ENCODE measurements around the gene ASRGL1.
"Not testable (repeated sequence)": the region's sequence is repeated elsewhere in the genome, so short reads cannot be mapped to it uniquely, and the experiment has no call there.

The ASRGL1 gene

DNA sequence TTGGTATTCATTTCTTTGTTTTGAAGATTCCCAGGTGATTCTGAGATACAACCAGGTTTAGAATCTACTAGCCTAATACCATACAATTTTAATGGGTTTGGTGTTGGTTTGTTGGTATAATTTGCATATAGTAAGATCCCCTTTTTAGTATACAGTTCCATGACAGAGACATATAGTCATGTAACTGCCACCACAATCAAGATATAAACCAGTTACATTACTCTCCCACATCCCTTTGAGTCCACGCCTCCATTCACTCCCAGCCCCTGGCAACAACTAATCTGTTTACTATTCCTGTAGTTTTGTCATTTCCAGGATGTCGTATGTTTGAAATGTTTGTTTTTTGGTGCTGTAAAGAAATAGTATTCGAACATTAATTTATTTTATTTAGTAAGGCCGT lies 4.3 kb downstream of the ASRGL1 start:
- TF ChIP-seq Cebpa-rat (IDR thresholded peaks at IDR 0.05): no peak
- Histone ChIP-seq H3K27ac (peak overlapping the region in 3 of 11 experiments; percentile 16 to 92 (median 88); a peak in 3 of 22 replicates), H3K4me3 (no peak overlapping the region)

DNA sequence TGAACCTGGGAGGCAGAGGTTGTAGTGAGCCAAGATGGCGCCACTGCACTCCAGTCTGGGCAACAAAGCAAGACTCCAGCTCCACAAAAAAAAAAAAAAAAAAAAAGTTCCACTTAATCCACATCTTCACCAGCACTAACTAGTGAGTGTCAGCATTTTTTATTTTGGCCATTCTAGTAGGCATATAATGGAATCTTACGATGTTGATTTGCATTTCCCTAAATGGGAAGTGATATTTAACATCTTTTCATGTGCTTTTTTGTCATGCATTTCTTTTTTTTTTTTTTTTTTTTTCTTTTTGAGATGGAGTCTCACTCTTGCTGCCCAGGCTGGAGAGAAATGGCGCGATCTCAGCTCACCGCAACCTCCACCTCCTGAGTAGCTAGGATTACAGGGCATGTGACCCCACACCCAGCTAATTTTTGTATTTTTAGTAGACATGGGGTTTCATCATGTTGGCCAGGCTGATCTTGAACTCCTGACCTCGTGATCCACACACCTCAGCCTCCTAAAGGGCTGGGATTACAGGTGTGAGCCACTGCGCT lies 6.5 kb downstream of the ASRGL1 start:
- not testable (repeated sequence) for H3K36me3 ChIP-seq; H3K9me3 ChIP-seq (replicated peaks in 1 of 11); H4K20me1 ChIP-seq
- Histone ChIP-seq H3K27ac (peak overlapping the region in 8 of 11 experiments; percentile 21 to 92 (median 80); a peak in 13 of 22 replicates), H3K4me1 (peaks cover 11 to 77% (median 26%) of the 10 kb centered on the region in 10 experiments), H3K4me2 (peak overlapping the region in 7 of 11 experiments; percentile 24 to 92 (median 71); a peak in 12 of 22 replicates), H3K4me3 (peak overlapping the region in 1 of 10 experiments; percentile 26; a peak in 2 of 20 replicates), H3K27me3 (peaks cover 12 to 18% (median 14%) of the 10 kb centered on the region in 11 experiments), H3K9ac (peak overlapping the region in 6 of 11 experiments; percentile 32 to 81 (median 72); a peak in 11 of 22 replicates)

More for the DNA sequence above, 4.3 kb downstream of the ASRGL1 start:
- H3K27me3 ChIP-seq: peaks cover 33 to 39% (median 35%) of the 10 kb centered on the region in 11 experiments
- peak overlapping the region in 5 of 11 experiments; percentile 10 to 92 (median 27); a peak in 8 of 22 replicates for H3K4me2 ChIP-seq
- H3K9ac ChIP-seq: no peak overlapping the region
- H4K20me1 ChIP-seq: no peaks in the 10 kb centered on the region
- peaks cover 12 to 82% (median 28%) of the 10 kb centered on the region in 10 experiments for H3K4me1 ChIP-seq
- H3K36me3 ChIP-seq: no peaks in the 10 kb centered on the region
- H3K9me3 ChIP-seq (replicated peaks in 1 of 11): peaks cover 0 to 11% (median 3%) of the 10 kb centered on the region in 11 experiments; a peak in 8 of 22 replicates

DNA sequence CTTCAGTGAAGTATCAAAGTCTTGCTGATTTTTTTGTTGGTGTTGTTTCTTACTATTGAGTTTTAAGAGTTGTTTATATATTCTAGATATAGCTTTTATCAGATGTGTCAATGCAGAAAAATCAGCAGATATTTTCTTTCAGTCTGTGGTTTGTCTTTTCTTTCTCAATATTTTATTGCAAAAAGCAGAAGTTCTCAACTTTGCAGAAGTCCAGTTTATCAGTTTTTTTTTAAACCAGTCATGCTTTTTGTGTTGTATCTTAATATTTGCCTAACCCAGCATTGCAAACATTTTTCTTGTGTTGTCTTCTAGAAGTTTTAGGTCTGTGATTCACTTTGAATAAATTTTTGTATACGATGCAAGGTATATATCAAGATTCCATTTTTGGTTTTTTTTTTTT lies 7.0 kb downstream of the ASRGL1 start:
- Histone ChIP-seq H3K4me1 (peaks cover 11 to 81% (median 31%) of the 10 kb centered on the region in 10 experiments), H3K9ac (peak overlapping the region in 6 of 11 experiments; percentile 32 to 81 (median 72); a peak in 11 of 22 replicates), H3K27ac (peak overlapping the region in 8 of 11 experiments; percentile 21 to 92 (median 80); a peak in 14 of 22 replicates), H4K20me1 (no peaks in the 10 kb centered on the region), H3K9me3 (replicated peaks in 1 of 11) (no peaks in the 10 kb centered on the region), H3K4me2 (peak overlapping the region in 7 of 11 experiments; percentile 24 to 92 (median 71); a peak in 12 of 22 replicates), H3K36me3 (no peaks in the 10 kb centered on the region), H3K4me3 (peak overlapping the region in 2 of 10 experiments; percentile 26 to 33; a peak in 3 of 20 replicates), H3K27me3 (peaks cover 7 to 13% (median 9%) of the 10 kb centered on the region in 11 experiments)
- 0 out of 22 replicates have a peak, but pooled peaks of 1 of the 11 experiments have one; percentile 32 for TF ChIP-seq Cebpa-rat (IDR thresholded peaks at IDR 0.05)

DNA sequence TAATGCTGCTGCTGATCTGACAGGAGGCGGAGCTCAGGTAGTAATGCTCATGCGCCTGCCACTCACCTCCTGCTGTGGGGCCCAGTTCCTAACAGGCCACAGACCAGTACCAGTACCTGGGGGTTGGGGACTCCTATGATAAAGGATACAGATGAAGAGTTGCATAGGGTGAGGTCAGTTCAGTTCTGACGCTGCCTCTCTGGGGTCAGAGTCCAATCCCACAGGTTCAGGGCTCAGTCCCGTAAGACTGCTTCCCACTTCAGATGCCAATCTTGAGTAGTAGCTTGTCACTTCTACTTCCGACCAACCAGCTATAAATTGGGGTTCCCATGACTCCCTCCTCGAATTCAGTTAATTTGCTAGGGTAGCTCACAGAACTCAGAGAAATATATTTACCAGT lies 8.6 kb downstream of the ASRGL1 start:
- Histone ChIP-seq H3K4me1 (peaks cover 0 to 66% (median 20%) of the 10 kb centered on the region in 10 experiments; a peak in 16 of 20 replicates), H3K36me3 (no peaks in the 10 kb centered on the region), H4K20me1 (no peaks in the 10 kb centered on the region), H3K27ac (peak overlapping the region in 5 of 11 experiments; percentile 15 to 92 (median 88); a peak in 7 of 22 replicates), H3K9me3 (replicated peaks in 1 of 11) (no peaks in the 10 kb centered on the region), H3K4me2 (peak overlapping the region in 3 of 11 experiments; percentile 73 to 92 (median 87); a peak in 5 of 22 replicates), H3K9ac (no peak overlapping the region), H3K27me3 (no peaks in the 10 kb centered on the region), H3K4me3 (no peak overlapping the region)
- TF ChIP-seq Cebpa-rat (IDR thresholded peaks at IDR 0.05): no peak

DNA sequence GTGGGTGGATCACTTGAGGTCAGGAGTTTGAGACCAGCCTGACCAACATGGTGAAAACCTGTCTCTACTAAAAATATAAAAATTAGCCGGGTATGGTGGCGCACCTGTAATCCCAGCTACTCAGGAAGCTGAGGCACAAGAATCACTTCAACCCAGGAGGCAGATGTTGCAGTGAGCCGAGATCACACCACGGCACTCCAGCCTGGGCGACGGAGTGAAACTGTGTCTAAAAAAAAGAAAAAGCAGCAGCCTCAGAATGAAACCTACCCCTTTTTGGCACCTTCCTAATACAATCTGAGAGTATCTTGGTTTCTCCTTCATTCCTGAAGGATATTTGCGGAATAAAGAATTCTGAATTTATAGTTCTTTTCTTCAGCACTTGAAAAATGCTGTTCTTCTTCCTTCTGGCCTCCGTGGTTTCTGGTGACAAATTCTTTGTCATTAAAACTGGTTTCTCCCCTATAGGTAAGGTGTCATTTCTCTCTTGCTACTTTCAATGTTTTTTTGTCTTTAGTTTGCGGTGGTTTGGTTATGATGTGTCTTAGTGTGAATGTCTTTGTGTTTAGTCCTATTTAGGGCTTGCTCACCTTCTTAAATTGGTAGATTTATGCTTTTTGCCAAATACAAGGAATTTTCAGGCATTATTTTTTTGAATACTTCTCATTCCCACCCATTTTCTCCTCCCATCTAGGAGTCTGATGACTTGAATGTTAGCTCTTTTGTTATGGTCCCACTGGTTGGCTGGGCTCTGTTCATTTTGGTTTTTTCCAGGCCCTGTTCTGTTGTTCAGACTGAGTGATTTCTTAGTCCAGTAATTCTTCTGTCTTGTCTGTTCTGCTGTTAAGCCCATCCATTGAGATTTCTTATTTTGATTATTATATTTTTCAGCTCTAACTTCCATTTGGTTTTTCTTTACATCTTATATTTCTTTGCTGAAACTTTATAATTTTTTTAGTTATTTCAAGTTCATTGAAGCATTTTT lies 15.4 kb downstream of the ASRGL1 start:
- H4K20me1 ChIP-seq: no peaks in the 10 kb centered on the region
- peak overlapping the region in 1 of 11 experiments; percentile 20; a peak in 1 of 22 replicates for H3K4me2 ChIP-seq
- H3K27ac ChIP-seq: no peak overlapping the region
- no peaks in the 10 kb centered on the region for H3K9me3 ChIP-seq (replicated peaks in 1 of 11)
- H3K27me3 ChIP-seq: no peaks in the 10 kb centered on the region
- H3K9ac ChIP-seq: no peak overlapping the region
- H3K36me3 ChIP-seq: no peaks in the 10 kb centered on the region
- H3K4me3 ChIP-seq: no peak overlapping the region
- TF ChIP-seq Cebpa-rat (IDR thresholded peaks at IDR 0.05): no peak
- H3K4me1 ChIP-seq: peaks cover 0 to 14% (median 7%) of the 10 kb centered on the region in 10 experiments; a peak in 10 of 20 replicates

- TF ChIP-seq Cebpa-rat (IDR thresholded peaks at IDR 0.05): no peak
- Histone ChIP-seq H3K4me3 (no peak overlapping the region), H3K27me3 (no peaks in the 10 kb centered on the region), H3K4me2 (no peak overlapping the region), H3K9me3 (replicated peaks in 1 of 11) (no peaks in the 10 kb centered on the region), H3K9ac (no peak overlapping the region), H3K36me3 (no peaks in the 10 kb centered on the region), H3K27ac (no peak overlapping the region), H3K4me1 (peaks cover 0 to 5% (median under 1%) of the 10 kb centered on the region in 10 experiments; a peak in 5 of 20 replicates), H4K20me1 (no peaks in the 10 kb centered on the region)
Measured at GRCh38 chr11:62353841-62354240, 16.6 kb downstream of the ASRGL1 start.

DNA sequence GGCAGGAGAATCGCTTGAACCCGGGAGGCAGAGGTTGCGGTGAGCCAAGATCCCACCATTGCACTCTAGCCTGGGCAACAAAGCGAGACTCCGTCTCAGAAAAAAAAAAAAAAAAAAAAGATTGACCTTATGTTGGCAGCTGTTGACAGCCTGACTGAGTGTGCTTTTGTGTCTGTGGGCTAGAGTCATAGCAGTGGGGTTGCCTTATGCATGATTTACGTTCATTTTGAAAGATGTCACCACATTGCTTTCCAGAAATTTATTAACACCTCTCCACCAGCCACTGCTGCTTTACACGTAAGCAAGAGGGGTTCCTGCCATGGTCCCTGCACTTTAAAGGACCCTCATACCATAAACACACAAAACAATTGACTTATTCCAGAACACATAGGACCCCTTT lies 21.0 kb downstream of the ASRGL1 start:
- Histone ChIP-seq H3K4me1 (no peaks in the 10 kb centered on the region), H3K9ac (no peak overlapping the region), H3K9me3 (replicated peaks in 1 of 11) (no peaks in the 10 kb centered on the region), H3K27ac (no peak overlapping the region), H4K20me1 (no peaks in the 10 kb centered on the region), H3K36me3 (no peaks in the 10 kb centered on the region), H3K27me3 (no peaks in the 10 kb centered on the region), H3K4me2 (no peak overlapping the region), H3K4me3 (no peak overlapping the region)
- no peak for TF ChIP-seq Cebpa-rat (IDR thresholded peaks at IDR 0.05)

GRCh38 chr11:62359475-62359874 lies 22.2 kb downstream of the ASRGL1 start:
- H4K20me1 ChIP-seq: no peaks in the 10 kb centered on the region
- no peaks in the 10 kb centered on the region for H3K9me3 ChIP-seq (replicated peaks in 1 of 11)
- no peaks in the 10 kb centered on the region for H3K36me3 ChIP-seq
- H3K27ac ChIP-seq: no peak overlapping the region
- H3K27me3 ChIP-seq: no peaks in the 10 kb centered on the region
- H3K4me1 ChIP-seq: no peaks in the 10 kb centered on the region
- H3K4me2 ChIP-seq: no peak overlapping the region
- TF ChIP-seq Cebpa-rat (IDR thresholded peaks at IDR 0.05): no peak
- H3K4me3 ChIP-seq: no peak overlapping the region
- no peak overlapping the region for H3K9ac ChIP-seq

DNA sequence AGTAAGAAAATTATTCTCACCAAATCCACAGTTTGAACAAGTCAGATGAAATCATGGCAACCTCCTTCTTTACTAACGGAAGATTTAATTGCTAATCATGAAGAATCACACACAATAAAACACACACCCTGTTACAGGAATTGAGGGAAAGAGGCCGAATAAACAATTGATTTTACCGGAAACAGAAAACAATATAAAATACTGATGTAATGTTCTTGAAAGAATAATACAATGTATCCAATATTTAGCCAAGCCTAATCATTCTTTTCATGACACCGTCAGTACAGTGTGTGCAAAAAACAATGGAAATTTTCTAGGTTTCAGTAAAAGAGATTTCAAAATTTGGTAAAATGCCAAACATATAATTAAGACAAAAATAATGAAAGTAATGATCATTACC lies 23.4 kb downstream of the ASRGL1 start:
- Histone ChIP-seq H3K9ac (no peak overlapping the region), H3K9me3 (replicated peaks in 1 of 11) (no peaks in the 10 kb centered on the region), H3K4me2 (no peak overlapping the region), H3K4me3 (no peak overlapping the region), H4K20me1 (no peaks in the 10 kb centered on the region), H3K36me3 (no peaks in the 10 kb centered on the region), H3K27me3 (no peaks in the 10 kb centered on the region), H3K4me1 (no peaks in the 10 kb centered on the region), H3K27ac (no peak overlapping the region)
- TF ChIP-seq Cebpa-rat (IDR thresholded peaks at IDR 0.05): no peak

- H3K4me3 ChIP-seq, H3K27ac ChIP-seq, H3K4me2 ChIP-seq, H3K36me3 ChIP-seq, H4K20me1 ChIP-seq, H3K9ac ChIP-seq, H3K27me3 ChIP-seq: not testable (repeated sequence)
- peaks cover 17 to 42% (median 22%) of the 10 kb centered on the region in 11 experiments for H3K9me3 ChIP-seq (replicated peaks in 1 of 11)
- H3K4me1 ChIP-seq: peaks cover 0 to 21% (median 9%) of the 10 kb centered on the region in 10 experiments; a peak in 8 of 20 replicates
Measured at GRCh38 chr11:62368861-62369477, 31.7 kb downstream of the ASRGL1 start.

Data from BLaER1 treated with 17β-estradiol and CSF1 and Interleukin-3, amounts not matched to agents 10 nM and 100 nM (cell line).